LNCAP (cell line): ENCODE results near the gene GNAQ.

Source experiments
- TF ChIP-seq, protein P1 (sequence below): fragments of 450-650 bp; IDR thresholded peaks from 2 replicates; pipeline ENCODE4 v1.5.1; 2017; ENCODE audit warnings: mild to moderate bottlenecking

GNAQ gene

GRCh38 chr9:77879437-77879943, 152.1 kb downstream of the GNAQ start:
- TF ChIP-seq, protein P1, sequence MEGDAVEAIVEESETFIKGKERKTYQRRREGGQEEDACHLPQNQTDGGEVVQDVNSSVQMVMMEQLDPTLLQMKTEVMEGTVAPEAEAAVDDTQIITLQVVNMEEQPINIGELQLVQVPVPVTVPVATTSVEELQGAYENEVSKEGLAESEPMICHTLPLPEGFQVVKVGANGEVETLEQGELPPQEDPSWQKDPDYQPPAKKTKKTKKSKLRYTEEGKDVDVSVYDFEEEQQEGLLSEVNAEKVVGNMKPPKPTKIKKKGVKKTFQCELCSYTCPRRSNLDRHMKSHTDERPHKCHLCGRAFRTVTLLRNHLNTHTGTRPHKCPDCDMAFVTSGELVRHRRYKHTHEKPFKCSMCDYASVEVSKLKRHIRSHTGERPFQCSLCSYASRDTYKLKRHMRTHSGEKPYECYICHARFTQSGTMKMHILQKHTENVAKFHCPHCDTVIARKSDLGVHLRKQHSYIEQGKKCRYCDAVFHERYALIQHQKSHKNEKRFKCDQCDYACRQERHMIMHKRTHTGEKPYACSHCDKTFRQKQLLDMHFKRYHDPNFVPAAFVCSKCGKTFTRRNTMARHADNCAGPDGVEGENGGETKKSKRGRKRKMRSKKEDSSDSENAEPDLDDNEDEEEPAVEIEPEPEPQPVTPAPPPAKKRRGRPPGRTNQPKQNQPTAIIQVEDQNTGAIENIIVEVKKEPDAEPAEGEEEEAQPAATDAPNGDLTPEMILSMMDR = no peak

GRCh38 chr9:77877976-77878375, 153.6 kb downstream of the GNAQ start:
- TF ChIP-seq, protein P1 = no peak

DNA sequence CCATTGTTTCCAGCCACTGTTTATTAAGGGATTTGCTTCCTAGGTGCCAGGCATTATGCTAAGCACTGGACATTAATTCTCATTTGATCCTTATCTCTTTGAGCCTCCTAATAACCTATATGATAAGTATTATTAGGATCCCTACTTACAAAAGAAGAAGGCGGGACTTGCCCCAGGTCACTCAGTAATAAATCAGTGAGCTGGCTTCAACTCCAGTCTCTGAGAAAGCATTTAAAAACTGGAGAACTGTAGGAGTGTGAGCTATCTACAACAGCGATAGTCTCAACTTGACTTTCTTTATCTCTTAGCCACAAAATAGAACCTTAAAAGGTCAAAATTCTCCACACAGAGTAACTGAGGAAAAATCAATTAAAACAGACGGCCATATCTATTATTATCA, 155.0 kb downstream of the GNAQ start:
- TF ChIP-seq, protein P1 = no peak

DNA sequence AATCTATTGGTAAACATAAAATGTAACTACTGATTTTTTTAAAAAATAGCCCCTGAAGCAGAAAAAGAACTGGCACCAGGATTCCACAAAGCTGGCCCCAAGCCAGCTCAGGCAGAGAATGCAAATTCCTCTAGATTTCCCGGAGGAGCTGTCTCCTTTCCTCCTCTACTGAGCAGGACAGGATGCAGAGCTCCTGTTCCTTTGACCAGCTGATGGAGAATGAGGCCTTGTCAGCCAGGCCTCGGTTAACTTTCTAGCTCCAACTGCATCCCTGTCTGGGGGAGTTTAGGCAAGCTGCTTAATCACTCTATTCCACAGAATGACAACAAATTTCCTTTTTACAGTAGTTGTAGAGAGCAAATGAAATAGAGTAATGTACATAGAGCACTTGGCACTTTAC, 155.5 kb downstream of the GNAQ start:
- TF ChIP-seq, protein P1 = no peak

GRCh38 chr9:77872863-77873262, 158.7 kb downstream of the GNAQ start:
- TF ChIP-seq, protein P1 = no peak

DNA sequence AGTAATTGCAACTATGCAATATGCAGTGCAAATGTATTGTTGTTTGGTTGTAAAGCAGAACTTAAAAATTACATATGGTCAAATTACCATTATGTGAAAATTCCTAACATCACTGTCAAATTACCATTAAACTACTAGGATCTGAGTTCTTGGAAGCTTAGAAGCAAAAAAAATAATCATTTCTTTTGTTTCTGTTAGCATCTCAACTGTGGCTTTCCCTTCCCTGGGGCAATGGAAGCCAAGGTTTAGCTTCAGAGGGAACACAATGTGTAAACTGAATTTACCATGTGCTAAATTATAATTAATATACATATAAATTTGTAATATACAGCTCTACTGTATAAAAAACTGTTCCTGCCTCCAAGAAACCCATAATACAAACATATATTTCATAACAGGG, 159.4 kb downstream of the GNAQ start:
- TF ChIP-seq, protein P1 = no peak

DNA sequence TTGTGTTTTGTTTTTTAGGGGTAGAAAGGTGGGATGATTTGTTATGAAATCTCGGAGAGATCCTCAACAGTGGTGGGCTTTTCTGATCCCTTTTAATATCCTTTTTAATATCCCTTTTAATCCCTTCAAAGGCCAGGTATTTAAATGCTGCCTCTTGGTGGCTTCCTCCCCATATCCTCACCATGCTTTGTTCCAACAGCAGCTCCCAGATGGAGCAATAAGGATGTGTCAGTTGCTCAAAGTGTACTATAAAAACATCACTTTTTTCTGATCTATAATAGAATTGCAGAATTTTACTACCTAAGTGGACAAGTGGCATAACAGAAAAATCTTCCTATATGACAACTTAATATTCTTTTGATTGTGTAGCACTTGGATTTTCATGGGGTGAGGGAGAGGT, 160.1 kb downstream of the GNAQ start:
- TF ChIP-seq, protein P1 = no peak

GRCh38 chr9:77866878-77867277, 164.7 kb downstream of the GNAQ start:
- TF ChIP-seq, protein P1 = no peak
